GM06990 (cell line): Measurements from ENCODE around the gene SPTLC2.

Source experiments
- DNase-seq: peaks from one replicate; pipeline ENCODE4 v3.0.0-alpha.2; 2011; ENCODE audit not compliant: insufficient read length; ENCODE audit errors: extremely low read depth
- H3K27me3 ChIP-seq: replicated peaks from 2 replicates; pipeline ENCODE4 v1.6.0; 2011; ENCODE audit warnings: low read length; ENCODE audit not compliant: control insufficient read depth, insufficient read depth
- H3K36me3 ChIP-seq: 2 replicates; pipeline ENCODE4 v1.5.1; 2011; ENCODE audit warnings: low read length; ENCODE audit not compliant: control insufficient read depth, insufficient read depth
- H3K4me3 ChIP-seq: replicated peaks from 2 replicates; pipeline ENCODE4 v1.5.1; 2011; ENCODE audit warnings: low read depth, mild to moderate bottlenecking, control low read depth, low read length
- CTCF ChIP-seq: IDR thresholded peaks from 2 replicates; pipeline ENCODE4 v1.5.1; 2011; ENCODE audit warnings: low read length, control low read depth, mild to moderate bottlenecking, inconsistent platforms; ENCODE audit not compliant: insufficient read depth, poor library complexity, severe bottlenecking

SPTLC2 gene

GRCh38 chr14:77473921-77474320 is 142.5 kb downstream of the SPTLC2 start:
- no peak for TF ChIP-seq CTCF
- DNase-seq: no peak

GRCh38 chr14:77470224-77470870 is 146.1 kb downstream of the SPTLC2 start:
- H3K4me3 ChIP-seq: no peak overlapping the region
- H3K27me3 ChIP-seq: no peaks in the 10 kb centered on the region
- TF ChIP-seq CTCF: no peak
- no peak for DNase-seq
- peaks cover 8% of the 10 kb centered on the region for H3K36me3 ChIP-seq

More at GRCh38 chr14:77473921-77474320, 142.5 kb downstream of the SPTLC2 start:
- Histone ChIP-seq H3K4me3 (no peak overlapping the region), H3K27me3 (no peaks in the 10 kb centered on the region), H3K36me3 (peaks cover 1% of the 10 kb centered on the region)

- Histone ChIP-seq H3K27me3 (no peaks in the 10 kb centered on the region), H3K36me3 (peaks cover 12% of the 10 kb centered on the region), H3K4me3 (no peak overlapping the region)
- no peak for DNase-seq
- TF ChIP-seq CTCF: no peak
These were observed 146.9 kb downstream of the SPTLC2 start for GRCh38 chr14:77469539-77469938.

GRCh38 chr14:77469067-77469505 is 147.4 kb downstream of the SPTLC2 start:
- DNase-seq: no peak
- Histone ChIP-seq H3K27me3 (no peaks in the 10 kb centered on the region), H3K4me3 (no peak overlapping the region), H3K36me3 (peaks cover 13% of the 10 kb centered on the region)
- no peak for TF ChIP-seq CTCF

- Histone ChIP-seq H3K4me3 (no peak overlapping the region), H3K27me3 (no peaks in the 10 kb centered on the region), H3K36me3 (peaks cover 17% of the 10 kb centered on the region)
- no peak for TF ChIP-seq CTCF
- no peak for DNase-seq
These were observed 148.6 kb downstream of the SPTLC2 start for GRCh38 chr14:77467801-77468200.

- no peaks in the 10 kb centered on the region for H3K27me3 ChIP-seq
- H3K36me3 ChIP-seq: peaks cover 22% of the 10 kb centered on the region
- DNase-seq: peak; percentile 30
- peak; percentile 72 for TF ChIP-seq CTCF
- peak overlapping the region; percentile 100 for H3K4me3 ChIP-seq
These were observed 157.2 kb downstream of the SPTLC2 start for GRCh38 chr14:77459072-77459723.
